ENCODE results near the gene YIF1A.

- TF ChIP-seq CTCF (IDR thresholded peaks at IDR 0.05) (no peak), POLR2A (IDR thresholded peaks at IDR 0.05) (no peak), POLR2AphosphoS5 (IDR thresholded peaks at IDR 0.05) (no peak), EP300 (IDR thresholded peaks at IDR 0.05) (no peak)
Observed at GRCh38 chr11:66259225-66259624, 29.7 kb downstream of the YIF1A start.
